ENCODE data around the gene KCTD16.

- no peak for TF ChIP-seq POLR2A (IDR thresholded peaks at IDR 0.05)
- no peak for TF ChIP-seq CTCF (IDR thresholded peaks at IDR 0.05)
Observed at GRCh38 chr5:144121577-144121976, 49.1 kb upstream of the KCTD16 start.
